ENCODE results near the gene MOV10. TPM values are rescaled to one million over a fixed set of nuclear protein-coding genes. Genes with fewer than 3 reads are reported as not detected.

The MOV10 gene
- total RNA-seq, 1 donor from 2014 or later, result 47.5 TPM

- Histone ChIP-seq H3F3A (ENCODE audit: low read depth) (no peaks in the 10 kb centered on the region), H2AFZ (replicated peaks) (no peak overlapping the region), H3K4me1 (no peaks in the 10 kb centered on the region), H3K4me2 (no peak overlapping the region), H3K9me3 (ENCODE audit: low read depth) (no peaks in the 10 kb centered on the region), H3K9ac (no peak overlapping the region), H3K79me2 (ENCODE audit: low read depth) (no peaks in the 10 kb centered on the region), H3K27ac (no peak overlapping the region), H3K27me3 (no peaks in the 10 kb centered on the region), H3K36me3 (no peaks in the 10 kb centered on the region), H4K20me1 (ENCODE audit: low read depth) (peaks cover 9% of the 10 kb centered on the region), H3K4me3 (no peak overlapping the region)
- Mint-ChIP-seq H3K36me3 (peaks cover 38% of the 10 kb centered on the region), H3K4me3 (no peak overlapping the region), H3K9me3 (no peaks in the 10 kb centered on the region), H3K27me3 (ENCODE audit: insufficient read depth, low read depth) (no peaks in the 10 kb centered on the region), H3K4me1 (no peaks in the 10 kb centered on the region), H3K27ac (no peak overlapping the region)
- no peak for DNase-seq (ENCODE audit: low spot score)
- no peak for TF ChIP-seq EZH2phosphoT487 (IDR thresholded peaks at IDR 0.05)
- TF ChIP-seq EZH2 (IDR thresholded peaks at IDR 0.05), result no peak
- no peak for TF ChIP-seq CTCF (IDR thresholded peaks at IDR 0.05)
Observed at GRCh38 chr1:112692681-112693080, 18.2 kb downstream of the MOV10 start.

- H3K36me3 ChIP-seq, result no peaks in the 10 kb centered on the region
- H3K36me3 Mint-ChIP-seq, result peaks cover 36% of the 10 kb centered on the region
Observed at GRCh38 chr1:112693821-112694220, 19.4 kb downstream of the MOV10 start.

GRCh38 chr1:112694363-112694929, 20.0 kb downstream of the MOV10 start:
- H3K4me3 ChIP-seq, result no peak overlapping the region
- no peaks in the 10 kb centered on the region for H3F3A ChIP-seq (ENCODE audit: low read depth)
- no peak overlapping the region for H3K9ac ChIP-seq
- no peaks in the 10 kb centered on the region for H3K27me3 ChIP-seq
- Mint-ChIP-seq H3K4me1 (peaks cover 3% of the 10 kb centered on the region), H3K27me3 (ENCODE audit: insufficient read depth, low read depth) (peaks cover 4% of the 10 kb centered on the region), H3K4me3 (no peak overlapping the region), H3K27ac (no peak overlapping the region), H3K36me3 (peaks cover 41% of the 10 kb centered on the region), H3K9me3 (no peaks in the 10 kb centered on the region)
- no peaks in the 10 kb centered on the region for H3K36me3 ChIP-seq
- no peak overlapping the region for H2AFZ ChIP-seq (replicated peaks)
- no peaks in the 10 kb centered on the region for H3K9me3 ChIP-seq (ENCODE audit: low read depth)
- H4K20me1 ChIP-seq (ENCODE audit: low read depth), result peaks cover 6% of the 10 kb centered on the region
- H3K4me2 ChIP-seq, result no peak overlapping the region
- H3K4me1 ChIP-seq, result no peaks in the 10 kb centered on the region
- H3K27ac ChIP-seq, result no peak overlapping the region
- H3K79me2 ChIP-seq (ENCODE audit: low read depth), result no peaks in the 10 kb centered on the region
- no peak for DNase-seq (ENCODE audit: low spot score)
- TF ChIP-seq EZH2 (IDR thresholded peaks at IDR 0.05), result no peak
- TF ChIP-seq CTCF (IDR thresholded peaks at IDR 0.05), result no peak
- TF ChIP-seq EZH2phosphoT487 (IDR thresholded peaks at IDR 0.05), result no peak

More at GRCh38 chr1:112693821-112694220, 19.4 kb downstream of the MOV10 start:
- Histone ChIP-seq H2AFZ (replicated peaks) (no peak overlapping the region), H3K79me2 (ENCODE audit: low read depth) (no peaks in the 10 kb centered on the region), H3K4me3 (no peak overlapping the region), H3K9ac (no peak overlapping the region), H3K4me1 (no peaks in the 10 kb centered on the region), H3K4me2 (no peak overlapping the region), H3F3A (ENCODE audit: low read depth) (no peaks in the 10 kb centered on the region), H3K27me3 (no peaks in the 10 kb centered on the region), H3K9me3 (ENCODE audit: low read depth) (no peaks in the 10 kb centered on the region), H3K27ac (no peak overlapping the region), H4K20me1 (ENCODE audit: low read depth) (peaks cover 5% of the 10 kb centered on the region)
- Mint-ChIP-seq H3K9me3 (no peaks in the 10 kb centered on the region), H3K4me1 (no peaks in the 10 kb centered on the region), H3K27me3 (ENCODE audit: insufficient read depth, low read depth) (peaks cover 3% of the 10 kb centered on the region), H3K4me3 (no peak overlapping the region), H3K27ac (no peak overlapping the region)
- TF ChIP-seq EZH2 (IDR thresholded peaks at IDR 0.05) (no peak), EZH2phosphoT487 (IDR thresholded peaks at IDR 0.05) (no peak), CTCF (IDR thresholded peaks at IDR 0.05) (no peak)
- no peak for DNase-seq (ENCODE audit: low spot score)
